Frontal cortex (tissue), 4 donors: Measurements from ENCODE around the gene BABAM2. TPM values are rescaled to one million over a fixed set of nuclear protein-coding genes. Genes with fewer than 3 reads are reported as not detected.

Experiments used
- DNase-seq, 2 donors: peaks; one replicate each; pipeline ENCODE4 v3.0.0; 2012; ENCODE audit warnings: low spot score in 2 of 2
- FAIRE-seq: peaks from 2 replicates; lab custom pipeline; 2012; peaks lifted over from hg19 to GRCh38; lab: Jason Lieb, UNC
- total RNA-seq: library from RNA; depleted of rRNA; stranded (reverse); fragments of >200 nt; gene quantifications from one replicate; pipeline ENCODE4 v1.2.3, GENCODE V29; 2014
- donor health status: control.
- donor health status: control.
- donor health status: control.

BABAM2 gene
- total RNA-seq, 1 donor from 2014 or later = 14.7 TPM

DNA sequence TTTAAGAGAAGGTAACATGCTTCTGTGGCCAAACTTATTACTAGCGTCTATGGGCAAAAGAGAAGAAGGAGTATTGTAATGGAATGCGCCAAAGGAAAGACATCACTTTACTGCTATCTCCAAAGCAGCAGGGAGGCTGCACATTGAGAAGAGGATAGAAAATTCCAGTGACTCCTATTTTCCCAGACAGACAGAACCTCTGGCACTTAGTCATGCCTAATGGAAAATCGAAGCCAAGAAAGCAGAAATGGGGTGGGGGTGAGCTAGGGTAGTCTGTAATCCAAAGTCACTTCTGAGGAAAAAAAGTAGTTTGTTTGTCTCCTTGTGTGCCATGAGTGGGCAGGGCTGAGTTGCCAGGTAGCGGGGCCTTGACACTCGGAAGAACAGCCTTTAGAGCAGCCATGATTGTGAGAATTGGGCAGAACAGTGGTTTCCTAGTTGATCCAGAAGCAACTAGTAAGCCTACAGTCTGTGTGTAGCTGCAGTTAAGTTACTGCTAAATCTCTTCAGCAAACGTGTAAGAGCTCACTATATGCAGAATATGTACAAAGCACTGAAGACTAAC is 422.8 kb downstream of the BABAM2 start:
- DNase-seq = no peak
- FAIRE-seq = no peak

DNA sequence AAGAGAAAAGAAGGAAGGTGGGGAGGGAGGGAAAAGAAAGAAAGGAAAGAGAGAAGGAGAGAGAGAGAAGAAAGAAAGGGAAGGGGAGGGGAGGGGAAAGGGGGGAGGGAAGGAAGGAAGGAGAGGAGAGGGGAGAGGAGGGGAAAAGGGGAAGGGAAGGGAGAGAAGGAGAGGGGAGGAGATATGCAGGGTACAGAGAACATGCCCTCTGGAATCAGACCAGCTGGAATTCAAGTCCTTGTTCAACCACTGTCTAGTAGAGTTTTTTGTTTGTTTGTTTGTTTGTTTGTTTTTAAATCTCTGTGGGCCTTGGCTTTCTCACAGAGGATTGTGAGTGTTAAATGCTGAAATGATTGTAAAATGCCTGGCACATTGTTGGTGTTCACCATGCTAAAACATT is 424.4 kb downstream of the BABAM2 start:
- DNase-seq = no peak
- FAIRE-seq = no peak

DNA sequence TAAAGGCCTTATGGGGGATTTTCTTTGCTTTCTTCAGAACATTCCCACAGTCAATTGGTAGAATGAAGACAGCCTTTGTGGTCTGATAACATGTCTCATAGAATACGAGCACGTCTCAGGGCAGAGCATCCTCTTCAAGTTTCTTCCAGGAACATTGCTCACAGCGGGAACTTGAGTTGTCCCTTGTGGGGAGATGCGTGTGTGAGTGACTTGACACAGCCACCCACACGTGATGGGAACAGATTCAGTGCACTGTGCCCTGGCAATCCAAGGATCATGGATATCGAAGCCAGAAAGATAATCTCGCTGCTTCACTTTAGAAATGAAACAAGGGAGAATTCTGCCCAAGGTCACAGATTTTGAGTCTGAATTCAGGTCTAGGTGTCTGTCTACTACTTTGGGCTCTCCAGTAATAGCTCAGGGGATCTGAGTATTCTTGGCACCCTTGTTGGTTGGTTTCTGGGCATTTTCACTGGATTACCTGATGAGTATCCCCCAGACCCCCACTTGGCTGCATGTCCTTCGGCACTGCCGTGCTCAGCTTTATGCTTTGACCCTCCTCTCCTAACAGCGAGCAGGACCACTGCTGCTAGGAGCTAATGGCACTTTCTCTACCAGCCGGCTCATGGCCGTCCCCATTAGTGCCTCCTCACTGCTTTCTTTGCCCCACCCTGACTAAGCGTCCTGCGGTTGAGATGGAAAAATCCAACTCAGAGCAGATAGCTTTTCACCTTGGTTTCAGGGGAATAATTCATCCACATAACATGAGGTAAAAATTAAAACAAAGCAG is 426.2 kb downstream of the BABAM2 start:
- FAIRE-seq (no peak), DNase-seq (no peak)

DNA sequence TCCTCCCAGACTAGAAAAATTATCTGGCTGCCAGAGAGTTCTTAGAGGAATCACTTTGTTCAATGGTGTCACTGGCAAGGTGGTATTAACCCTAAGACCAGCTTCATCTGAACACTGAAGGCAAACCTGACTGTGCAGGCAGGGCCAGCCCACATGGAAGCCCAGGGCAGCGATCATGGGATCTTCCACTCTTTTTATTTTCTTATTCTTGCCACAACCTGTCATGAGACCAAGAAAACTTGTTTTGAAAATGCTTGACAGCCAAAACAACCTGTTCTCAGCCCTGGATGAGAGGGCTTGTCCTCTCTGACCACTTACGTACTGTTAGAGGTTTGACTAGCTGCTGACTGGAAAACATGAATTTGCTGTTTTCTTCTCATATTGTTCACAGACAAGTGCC is 426.9 kb downstream of the BABAM2 start:
- DNase-seq = no peak
- no peak for FAIRE-seq

DNA sequence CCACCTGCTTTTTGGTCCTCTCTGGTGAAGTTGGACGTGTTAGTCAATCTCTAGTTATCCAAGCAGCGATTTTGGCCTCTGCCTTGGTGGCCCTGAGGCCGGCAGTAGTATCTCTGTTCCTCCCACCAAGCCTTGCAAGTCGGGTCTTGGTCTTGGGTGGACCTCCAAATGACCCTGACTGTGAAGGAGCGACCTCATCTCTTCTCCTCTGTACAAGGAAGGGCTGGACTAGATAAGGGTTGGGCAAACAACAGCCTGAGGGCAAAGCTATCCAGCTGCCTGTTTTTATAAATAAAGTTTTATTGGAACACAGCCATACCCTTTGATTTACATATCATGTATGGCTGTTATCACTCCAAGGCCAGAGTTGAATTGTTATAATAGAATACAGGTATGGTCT is 427.5 kb downstream of the BABAM2 start:
- FAIRE-seq (no peak), DNase-seq (no peak)

DNA sequence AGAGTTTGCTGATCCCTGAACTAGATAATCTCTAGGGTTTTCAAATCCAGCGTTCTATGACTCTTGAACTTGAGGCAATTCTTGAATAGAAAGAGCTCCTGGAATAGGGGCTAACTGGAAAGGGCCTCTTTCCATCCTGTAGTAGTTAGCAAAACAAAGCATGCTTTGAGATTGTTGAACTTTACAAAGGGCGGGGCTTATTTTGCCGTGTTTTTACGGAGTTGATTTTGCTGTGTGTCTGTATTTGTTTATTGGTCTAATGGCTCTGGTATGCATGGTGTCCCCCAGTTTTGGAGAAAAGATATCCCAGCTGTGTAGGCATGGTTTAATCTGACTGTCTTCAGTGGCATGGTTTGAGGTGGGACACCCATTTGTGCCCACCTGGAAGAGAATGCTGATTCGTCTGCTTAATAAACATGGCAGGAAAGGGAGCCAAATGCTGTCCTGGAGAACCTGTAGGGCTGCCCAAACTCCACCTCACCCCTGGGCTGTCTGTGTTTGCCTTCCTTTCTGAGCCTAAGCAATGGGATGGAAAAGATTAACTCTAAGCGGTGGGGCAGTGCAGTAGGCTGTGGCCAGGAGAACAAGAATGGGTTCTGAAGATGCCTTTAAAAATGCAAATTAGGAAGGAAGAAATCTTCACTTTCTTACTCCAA is 428.1 kb downstream of the BABAM2 start:
- no peak for FAIRE-seq
- no peak for DNase-seq

DNA sequence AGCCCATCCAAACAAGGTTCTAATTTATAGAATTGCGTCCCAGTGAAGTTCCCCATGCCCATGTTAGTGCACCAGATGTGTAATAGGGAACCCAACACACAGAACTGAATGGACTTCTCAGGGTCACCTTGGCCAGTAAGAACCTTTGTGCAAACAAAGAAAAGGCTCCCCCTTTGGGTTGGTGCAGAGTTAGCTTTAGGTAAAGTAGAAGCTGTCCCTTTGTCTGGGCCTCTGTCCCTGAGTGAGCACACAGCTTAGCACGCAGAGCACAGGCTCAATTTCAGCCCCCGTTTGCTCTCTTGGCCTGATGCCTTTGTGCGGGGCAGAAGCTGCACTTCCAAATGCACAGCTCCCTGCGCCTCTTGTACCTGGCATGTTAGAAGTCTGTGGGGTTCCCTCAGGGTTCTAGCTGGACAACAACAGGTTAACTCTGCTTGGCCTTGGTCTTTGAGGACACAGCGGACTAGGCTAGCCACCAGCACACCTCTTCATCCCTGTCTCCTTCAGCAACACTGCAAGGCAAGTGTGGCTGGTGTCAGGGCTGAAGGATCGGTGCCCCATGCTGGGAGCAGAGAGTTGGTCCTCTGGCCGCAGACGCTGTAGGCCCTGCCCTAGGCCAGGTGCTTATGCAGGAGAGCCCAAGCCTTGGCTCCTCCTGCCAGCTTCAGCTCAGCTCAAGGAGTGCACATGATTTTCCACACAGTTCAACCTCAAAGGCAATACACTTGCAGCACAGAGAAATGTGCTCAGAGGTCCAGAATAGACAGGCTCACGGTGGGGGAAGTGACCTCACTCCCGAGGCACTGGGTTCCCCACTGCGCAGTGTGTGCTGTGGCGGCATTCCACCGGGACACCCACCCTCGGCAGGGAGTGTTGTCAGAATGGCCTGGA is 428.8 kb downstream of the BABAM2 start:
- FAIRE-seq = no peak
- no peak for DNase-seq

DNA sequence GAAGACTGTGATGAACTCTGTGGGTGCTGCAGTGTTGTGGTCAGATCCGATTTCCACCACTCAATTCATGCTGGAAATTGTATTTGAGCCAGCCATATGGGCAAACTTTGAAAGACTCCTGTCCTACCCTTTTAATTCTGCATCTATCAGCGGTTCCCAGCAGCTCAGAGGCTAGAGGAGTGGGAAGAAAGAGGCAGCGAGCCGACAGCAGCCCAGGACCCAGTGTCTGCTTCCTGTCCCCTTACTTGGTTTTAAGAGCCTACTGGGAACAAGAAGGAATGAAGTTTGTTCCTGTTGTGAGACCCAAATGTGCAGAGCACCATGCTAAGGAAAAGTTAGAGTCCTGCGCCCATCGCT is 429.5 kb downstream of the BABAM2 start:
- DNase-seq (no peak), FAIRE-seq (no peak)

DNA sequence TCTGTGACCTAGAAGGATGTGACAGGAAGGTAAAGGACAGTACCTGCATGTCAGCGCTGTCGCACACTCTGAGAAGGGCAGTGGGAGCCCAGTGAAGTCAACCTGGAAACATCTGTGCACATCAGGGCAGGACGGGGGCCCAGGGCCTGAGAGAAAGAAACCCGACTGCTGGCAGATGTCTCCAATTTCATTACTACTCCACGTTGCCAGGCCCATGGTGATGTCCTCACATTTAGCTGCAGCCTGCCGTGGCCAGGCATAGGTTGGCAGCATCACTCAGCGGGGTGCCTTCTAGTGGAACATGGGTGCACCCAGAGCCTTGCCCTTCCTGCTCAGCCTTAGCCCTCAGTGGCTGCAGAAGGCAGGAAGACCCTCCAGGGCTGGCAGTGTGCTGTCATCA is 429.8 kb downstream of the BABAM2 start:
- FAIRE-seq = no peak

DNA sequence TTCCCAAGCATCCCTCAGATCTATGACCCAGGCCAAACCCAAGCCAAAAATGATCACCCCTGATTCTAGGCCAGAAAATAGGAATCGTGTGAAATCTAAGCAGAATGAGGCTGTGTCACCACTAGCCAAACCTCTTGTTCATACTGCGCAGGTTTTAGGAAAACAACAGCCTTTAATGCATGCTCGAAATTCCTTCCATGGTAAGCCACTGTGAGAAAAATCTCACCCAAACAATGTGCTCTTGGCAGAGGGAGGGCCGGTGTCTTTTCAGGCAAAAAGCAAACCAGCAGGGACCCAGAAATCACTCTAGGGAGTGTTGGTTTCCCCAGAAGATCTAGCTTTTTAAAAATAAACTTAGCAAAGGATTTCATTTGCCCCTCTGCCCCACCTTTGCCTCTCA is 430.9 kb downstream of the BABAM2 start:
- DNase-seq (no peak), FAIRE-seq (no peak)

More for the DNA sequence above, 429.8 kb downstream of the BABAM2 start:
- DNase-seq = no peak

DNA sequence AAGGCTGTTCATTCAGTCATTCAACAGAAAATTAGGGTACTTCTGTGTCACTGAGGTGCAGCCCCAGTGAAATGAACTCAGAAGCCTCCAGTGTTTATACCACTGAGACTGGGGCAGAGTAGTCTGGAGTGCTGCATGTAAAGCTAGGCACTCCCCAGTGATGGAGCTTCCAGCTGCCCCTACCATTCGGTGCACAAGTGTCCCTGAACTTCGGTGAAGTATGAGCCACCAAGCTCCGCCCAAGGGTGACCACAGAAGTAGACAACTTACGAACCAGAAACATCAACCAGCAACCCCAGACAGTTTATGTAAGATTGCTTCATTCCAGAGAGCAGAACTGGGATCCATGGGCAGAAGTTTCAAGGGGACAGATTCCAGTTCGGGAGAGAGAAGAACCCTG is 431.5 kb downstream of the BABAM2 start:
- DNase-seq (no peak), FAIRE-seq (no peak)

DNA sequence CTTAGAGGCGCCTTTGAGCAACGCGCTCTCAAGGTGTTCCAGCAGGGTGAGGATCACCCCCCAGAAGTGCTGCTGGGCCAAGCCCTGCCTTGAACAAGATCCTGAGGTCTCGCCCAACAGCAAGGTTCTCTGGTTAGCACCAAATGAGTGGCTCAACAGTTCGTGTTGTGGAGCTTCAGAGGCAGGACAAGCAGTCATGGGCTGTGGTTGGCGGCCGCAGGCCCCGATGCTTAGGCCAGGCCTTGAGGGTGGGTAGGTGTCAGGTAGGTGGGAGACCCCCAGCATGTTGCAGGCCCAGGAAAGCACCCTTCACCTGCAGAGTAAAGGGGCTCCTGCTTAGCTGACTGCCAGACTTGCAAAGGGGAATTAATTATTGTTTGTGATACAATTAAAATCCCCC is 431.9 kb downstream of the BABAM2 start:
- DNase-seq (no peak), FAIRE-seq (no peak)

DNA sequence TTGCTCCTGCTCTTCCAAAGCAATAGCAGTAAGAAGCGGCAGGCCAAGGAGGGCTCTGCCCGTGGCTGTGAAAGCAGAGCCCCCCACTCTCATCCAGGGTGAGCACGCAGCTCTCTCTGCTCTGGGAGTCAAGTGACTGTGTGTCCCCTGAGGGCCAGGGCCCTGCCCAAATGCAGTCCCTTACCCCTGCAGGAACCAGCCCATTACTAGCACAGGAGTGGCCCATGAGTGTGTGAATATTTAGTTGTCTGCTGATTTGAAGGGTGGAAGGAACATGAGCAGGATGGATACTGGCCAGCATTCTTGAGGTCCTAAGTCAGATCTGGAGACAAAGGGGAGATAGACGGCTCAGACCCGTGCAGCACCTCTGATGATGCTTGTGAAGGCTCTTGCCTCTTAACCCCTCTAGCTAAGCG is 432.5 kb downstream of the BABAM2 start:
- DNase-seq = no peak
- no peak for FAIRE-seq

DNA sequence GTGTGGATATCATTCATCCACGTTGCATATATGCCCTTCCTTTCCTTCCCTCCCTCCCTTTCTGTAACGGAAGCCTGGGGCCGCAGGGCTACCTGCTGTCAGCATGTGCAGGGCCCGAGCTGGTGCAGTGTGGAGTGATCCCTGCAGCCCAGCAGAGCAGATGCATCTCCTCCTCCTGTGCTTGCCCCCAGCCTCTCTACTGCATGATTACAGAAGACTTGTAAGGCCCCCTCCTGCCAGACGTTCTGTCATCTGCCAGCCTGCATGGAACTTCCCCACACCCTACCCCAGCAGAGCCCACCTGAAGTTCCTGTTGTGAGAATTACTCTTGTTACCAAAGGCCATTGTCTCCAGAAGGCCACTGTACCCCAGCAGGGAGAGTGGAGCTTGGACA is 434.6 kb downstream of the BABAM2 start:
- no peak for DNase-seq
- no peak for FAIRE-seq

DNA sequence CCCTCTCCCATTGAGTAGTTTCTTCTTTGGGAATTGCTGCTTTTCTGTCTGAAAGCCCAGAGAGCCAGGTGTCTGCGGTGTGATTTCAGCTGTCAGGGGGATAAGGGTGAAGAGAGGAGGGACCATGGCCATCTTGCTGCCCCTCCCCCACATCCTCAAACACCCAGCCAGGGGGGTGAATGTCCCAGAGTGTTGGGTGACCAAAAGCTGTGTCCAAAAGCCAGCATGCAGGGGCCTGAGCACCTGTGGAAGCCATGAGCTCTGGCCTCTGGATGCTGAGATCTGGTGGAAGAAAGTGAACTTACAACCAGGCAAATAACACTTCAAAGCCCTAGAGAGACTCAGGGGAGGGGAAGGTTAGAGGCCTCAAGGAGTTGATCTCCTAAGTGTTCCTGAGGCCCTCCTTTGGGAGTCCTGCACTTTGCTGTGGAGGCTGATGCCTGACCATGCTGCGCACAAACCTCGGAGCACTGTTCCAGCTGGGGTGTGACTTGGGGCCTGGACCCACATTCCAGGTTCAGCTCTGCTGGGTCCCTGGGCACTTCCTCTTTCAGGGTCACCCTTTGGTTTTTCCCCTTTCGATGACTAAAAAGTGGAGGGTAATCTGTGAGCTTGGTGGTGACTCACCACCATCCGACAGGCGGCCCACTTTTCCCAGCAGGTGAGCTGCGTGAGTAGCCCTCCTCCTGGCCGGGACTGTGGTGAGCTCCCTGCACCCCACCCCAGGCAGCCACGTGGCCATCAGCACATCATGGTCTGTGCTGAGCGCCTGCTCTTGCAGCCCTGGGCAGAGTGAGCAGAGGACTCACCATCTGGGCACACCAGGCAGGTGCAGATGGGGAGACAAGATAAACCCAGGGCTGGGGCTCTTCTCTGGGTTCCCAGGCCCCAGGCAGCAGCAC is 435.3 kb downstream of the BABAM2 start:
- FAIRE-seq (no peak), DNase-seq (no peak)

DNA sequence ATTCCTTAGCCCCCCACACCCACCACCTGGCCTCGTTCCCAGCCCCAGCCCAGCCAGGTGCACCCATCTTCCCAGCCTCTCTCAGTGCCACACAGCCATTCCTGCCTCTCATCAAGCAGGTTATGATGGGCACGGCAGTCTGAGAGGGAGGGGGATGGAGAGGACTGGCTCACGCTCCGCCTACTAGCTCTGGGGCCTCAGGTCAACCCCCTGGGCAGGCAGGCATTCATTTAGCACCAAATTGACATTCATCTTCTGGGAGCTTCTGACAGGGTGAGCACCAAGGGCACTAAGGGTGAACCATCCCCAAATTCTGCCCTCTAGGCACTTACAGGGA is 435.9 kb downstream of the BABAM2 start:
- DNase-seq (no peak), FAIRE-seq (no peak)

DNA sequence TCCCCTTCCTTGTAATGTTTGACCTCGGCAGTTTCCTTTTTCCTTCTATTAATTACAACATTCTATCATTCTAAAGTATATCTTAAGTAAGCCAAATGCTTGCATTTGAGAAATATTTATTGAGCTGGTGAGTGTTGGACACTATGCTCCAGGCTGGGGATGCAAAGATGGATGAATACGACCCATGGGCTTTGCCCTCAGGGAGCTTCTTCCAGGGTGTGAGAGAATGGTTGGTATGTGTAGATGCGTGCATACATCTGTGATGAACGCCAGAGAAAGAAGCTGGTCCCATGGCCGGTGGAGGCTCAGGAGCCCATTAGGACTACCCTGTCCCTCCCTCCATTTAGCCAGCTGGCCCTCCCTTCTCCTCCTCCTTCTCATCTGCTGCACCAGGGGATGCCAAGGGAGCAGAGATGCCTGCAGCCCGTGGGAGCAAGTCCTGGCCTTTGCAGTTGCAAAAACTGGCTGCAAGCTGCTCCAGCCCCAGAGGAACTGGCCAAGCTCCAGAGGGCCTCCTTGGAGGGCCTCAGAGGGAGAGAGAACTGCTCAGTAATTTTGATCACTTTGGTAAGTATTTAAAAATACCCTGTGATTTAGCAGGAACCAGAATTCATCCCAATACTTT is 436.5 kb downstream of the BABAM2 start:
- FAIRE-seq (no peak), DNase-seq (no peak)

DNA sequence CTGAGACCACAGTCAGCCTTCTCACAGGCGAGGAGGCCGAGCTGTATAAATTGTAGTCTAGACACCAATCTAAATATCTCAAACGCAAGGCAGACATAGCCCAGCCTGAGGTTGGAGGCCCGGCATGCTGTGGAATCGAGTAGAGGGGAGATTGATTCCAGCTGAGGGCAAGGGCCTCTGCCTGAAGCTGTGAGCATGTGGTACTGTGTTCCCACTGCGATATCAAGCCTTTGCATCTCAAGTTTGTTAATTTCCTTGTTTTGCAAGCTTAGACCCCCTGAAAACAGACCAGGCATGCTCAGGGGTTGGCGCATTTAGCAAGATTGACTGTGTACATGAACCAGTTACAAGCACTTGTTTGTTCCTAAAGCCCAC is 437.0 kb downstream of the BABAM2 start:
- no peak for DNase-seq
- FAIRE-seq = no peak
